HepG2 (cell line): Measurements from ENCODE around the gene GBE1.

ENCODE experiments used
- CTCF ChIP-seq: sonication (generic); formaldehyde crosslinking; IDR thresholded peaks from 2 replicates; pipeline ENCODE4 v1.5.0; 2020; ENCODE audit warnings: mild to moderate bottlenecking, missing genetic modification reagents, moderate library complexity
- MXI1 ChIP-seq: IDR thresholded peaks from 3 replicates; pipeline ENCODE4 v1.6.1; 2012; ENCODE audit warnings: low read depth, low read length, inconsistent platforms, borderline replicate concordance
- U2AF2 ChIP-seq: fragments of 200-400 bp; formaldehyde crosslinking; IDR thresholded peaks from 2 replicates; pipeline ENCODE4 v1.6.1; 2017; ENCODE audit warnings: low read depth, mild to moderate bottlenecking, low read length
- ZFP62 ChIP-seq: sonication (generic); formaldehyde crosslinking; IDR thresholded peaks from 2 replicates; pipeline ENCODE4 v1.4.0; 2020; ENCODE audit warnings: missing genetic modification reagents
- TF ChIP-seq, protein P1 (sequence below): sonication (generic); formaldehyde crosslinking; IDR thresholded peaks from 2 replicates; pipeline ENCODE4 v1.9.0; 2021; ENCODE audit warnings: missing genetic modification reagents, mild to moderate bottlenecking, borderline replicate concordance
- TF ChIP-seq, protein P2 (sequence below): sonication (generic); formaldehyde crosslinking; IDR thresholded peaks from 2 replicates; pipeline ENCODE4 v1.5.0; 2020; ENCODE audit warnings: mild to moderate bottlenecking, missing genetic modification reagents
- TF ChIP-seq, protein P3 (sequence below): IDR thresholded peaks from 2 replicates; pipeline ENCODE4 v1.4.0; 2020; ENCODE audit warnings: mild to moderate bottlenecking, missing genetic modification reagents

- TF ChIP-seq, protein P1, sequence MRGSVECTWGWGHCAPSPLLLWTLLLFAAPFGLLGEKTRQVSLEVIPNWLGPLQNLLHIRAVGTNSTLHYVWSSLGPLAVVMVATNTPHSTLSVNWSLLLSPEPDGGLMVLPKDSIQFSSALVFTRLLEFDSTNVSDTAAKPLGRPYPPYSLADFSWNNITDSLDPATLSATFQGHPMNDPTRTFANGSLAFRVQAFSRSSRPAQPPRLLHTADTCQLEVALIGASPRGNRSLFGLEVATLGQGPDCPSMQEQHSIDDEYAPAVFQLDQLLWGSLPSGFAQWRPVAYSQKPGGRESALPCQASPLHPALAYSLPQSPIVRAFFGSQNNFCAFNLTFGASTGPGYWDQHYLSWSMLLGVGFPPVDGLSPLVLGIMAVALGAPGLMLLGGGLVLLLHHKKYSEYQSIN (CRISPR knock-in tag), result no peak
- TF ChIP-seq MXI1 (no peak), CTCF (no peak), ZFP62 (no peak), U2AF2 (no peak)
- TF ChIP-seq, protein P2, sequence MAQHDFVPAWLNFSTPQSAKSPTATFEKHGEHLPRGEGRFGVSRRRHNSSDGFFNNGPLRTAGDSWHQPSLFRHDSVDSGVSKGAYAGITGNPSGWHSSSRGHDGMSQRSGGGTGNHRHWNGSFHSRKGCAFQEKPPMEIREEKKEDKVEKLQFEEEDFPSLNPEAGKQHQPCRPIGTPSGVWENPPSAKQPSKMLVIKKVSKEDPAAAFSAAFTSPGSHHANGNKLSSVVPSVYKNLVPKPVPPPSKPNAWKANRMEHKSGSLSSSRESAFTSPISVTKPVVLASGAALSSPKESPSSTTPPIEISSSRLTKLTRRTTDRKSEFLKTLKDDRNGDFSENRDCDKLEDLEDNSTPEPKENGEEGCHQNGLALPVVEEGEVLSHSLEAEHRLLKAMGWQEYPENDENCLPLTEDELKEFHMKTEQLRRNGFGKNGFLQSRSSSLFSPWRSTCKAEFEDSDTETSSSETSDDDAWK (CRISPR knock-in tag), result no peak
- TF ChIP-seq, protein P3, sequence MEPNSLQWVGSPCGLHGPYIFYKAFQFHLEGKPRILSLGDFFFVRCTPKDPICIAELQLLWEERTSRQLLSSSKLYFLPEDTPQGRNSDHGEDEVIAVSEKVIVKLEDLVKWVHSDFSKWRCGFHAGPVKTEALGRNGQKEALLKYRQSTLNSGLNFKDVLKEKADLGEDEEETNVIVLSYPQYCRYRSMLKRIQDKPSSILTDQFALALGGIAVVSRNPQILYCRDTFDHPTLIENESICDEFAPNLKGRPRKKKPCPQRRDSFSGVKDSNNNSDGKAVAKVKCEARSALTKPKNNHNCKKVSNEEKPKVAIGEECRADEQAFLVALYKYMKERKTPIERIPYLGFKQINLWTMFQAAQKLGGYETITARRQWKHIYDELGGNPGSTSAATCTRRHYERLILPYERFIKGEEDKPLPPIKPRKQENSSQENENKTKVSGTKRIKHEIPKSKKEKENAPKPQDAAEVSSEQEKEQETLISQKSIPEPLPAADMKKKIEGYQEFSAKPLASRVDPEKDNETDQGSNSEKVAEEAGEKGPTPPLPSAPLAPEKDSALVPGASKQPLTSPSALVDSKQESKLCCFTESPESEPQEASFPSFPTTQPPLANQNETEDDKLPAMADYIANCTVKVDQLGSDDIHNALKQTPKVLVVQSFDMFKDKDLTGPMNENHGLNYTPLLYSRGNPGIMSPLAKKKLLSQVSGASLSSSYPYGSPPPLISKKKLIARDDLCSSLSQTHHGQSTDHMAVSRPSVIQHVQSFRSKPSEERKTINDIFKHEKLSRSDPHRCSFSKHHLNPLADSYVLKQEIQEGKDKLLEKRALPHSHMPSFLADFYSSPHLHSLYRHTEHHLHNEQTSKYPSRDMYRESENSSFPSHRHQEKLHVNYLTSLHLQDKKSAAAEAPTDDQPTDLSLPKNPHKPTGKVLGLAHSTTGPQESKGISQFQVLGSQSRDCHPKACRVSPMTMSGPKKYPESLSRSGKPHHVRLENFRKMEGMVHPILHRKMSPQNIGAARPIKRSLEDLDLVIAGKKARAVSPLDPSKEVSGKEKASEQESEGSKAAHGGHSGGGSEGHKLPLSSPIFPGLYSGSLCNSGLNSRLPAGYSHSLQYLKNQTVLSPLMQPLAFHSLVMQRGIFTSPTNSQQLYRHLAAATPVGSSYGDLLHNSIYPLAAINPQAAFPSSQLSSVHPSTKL (CRISPR knock-in tag), result no peak
These were observed 140.6 kb downstream of the GBE1 start for GRCh38 chr3:81620849-81621248.
